Measurements from ENCODE around the gene IL20RB.
A peak's percentile ranks its signal among the peaks of the same experiment; 100 is the strongest.
"Not testable (repeated sequence)": the region's sequence is repeated elsewhere in the genome, so short reads cannot be mapped to it uniquely, and the experiment has no call there.

The IL20RB gene

GRCh38 chr3:136982033-136982432 is 24.2 kb downstream of the IL20RB start:
- FAIRE-seq (no peak), DNase-seq (ENCODE audit: insufficient read length, low spot score) (no peak)

DNA sequence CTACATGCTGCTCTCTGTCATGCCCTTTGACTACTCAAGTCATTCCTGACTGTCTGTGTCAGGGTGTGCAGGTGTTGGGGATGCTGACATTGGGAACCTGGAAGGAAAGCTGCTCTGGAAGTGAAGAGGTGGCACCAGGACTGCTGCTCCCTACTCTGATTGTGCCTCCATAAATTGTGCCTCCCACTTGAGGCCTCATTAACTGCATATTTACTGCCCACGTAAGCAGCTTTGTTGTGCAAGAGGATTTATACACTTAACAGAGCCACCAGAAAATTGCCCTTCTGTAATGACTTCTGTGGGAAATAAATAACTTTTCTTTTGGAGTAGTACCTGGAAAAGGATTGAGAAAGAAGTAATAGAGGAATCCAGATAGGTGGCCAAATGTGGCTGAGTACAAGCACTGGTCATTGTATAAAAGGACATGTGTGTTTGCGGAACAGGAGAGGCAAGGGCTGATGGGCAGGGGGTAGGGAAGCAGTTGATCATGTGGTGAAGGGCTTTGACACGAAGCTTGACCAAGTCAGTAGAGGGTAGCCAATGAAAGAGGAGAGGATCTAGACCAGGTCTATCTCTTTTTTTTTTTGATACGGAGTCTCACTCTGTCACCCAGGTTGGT is 24.8 kb downstream of the IL20RB start:
- FAIRE-seq (no peak), DNase-seq (ENCODE audit: insufficient read length, low spot score) (no peak)

GRCh38 chr3:136984837-136985236 is 27.1 kb downstream of the IL20RB start:
- FAIRE-seq = no peak

GRCh38 chr3:136987398-136987980 is 29.7 kb downstream of the IL20RB start:
- not testable (repeated sequence) for DNase-seq (ENCODE audit: insufficient read length, low spot score); FAIRE-seq

More at GRCh38 chr3:136984837-136985236, 27.1 kb downstream of the IL20RB start:
- no peak for DNase-seq (ENCODE audit: insufficient read length, low spot score)

GRCh38 chr3:136988651-136989050 is 30.9 kb downstream of the IL20RB start:
- FAIRE-seq (no peak), DNase-seq (ENCODE audit: insufficient read length, low spot score) (no peak)

DNA sequence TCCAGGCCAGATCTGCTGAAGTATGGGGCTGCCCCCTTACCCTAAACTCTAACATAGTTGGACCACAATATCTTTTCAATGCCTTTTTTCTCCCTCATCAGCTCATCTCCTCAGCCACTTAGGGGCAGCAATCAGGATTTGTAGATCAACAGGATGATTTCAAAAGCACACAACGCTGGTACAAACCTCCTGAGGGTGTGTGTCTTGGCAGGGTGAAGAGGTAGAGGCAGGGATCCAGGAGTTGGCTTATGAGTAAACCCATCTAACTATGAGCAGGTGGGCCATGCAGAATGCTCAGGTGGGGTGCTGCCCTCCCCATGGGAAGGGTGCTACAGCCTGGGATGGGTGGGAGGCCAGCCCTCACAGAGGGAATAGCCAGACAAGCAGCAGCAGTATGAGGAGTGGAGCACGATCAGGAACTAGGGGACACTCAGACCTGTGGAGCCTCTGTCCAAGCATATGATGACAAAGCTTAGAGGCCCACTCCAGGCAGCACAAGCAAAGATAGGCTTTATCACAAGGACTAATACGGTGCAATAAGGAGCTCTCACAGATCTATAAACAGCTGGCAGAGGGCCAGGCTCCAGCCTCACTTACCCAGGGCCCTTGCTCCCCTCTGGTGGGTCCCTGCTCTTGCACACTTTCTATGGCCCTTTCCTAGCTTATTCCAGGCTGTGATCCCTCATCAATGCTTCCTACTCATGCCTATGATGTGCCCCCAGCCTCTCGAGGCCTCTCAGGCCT is 32.2 kb downstream of the IL20RB start:
- FAIRE-seq = no peak

GRCh38 chr3:136990826-136991225 is 33.0 kb downstream of the IL20RB start:
- FAIRE-seq = no peak
- no peak for DNase-seq (ENCODE audit: insufficient read length, low spot score)

More for the DNA sequence above, 32.2 kb downstream of the IL20RB start:
- DNase-seq (ENCODE audit: insufficient read length, low spot score) = no peak

DNA sequence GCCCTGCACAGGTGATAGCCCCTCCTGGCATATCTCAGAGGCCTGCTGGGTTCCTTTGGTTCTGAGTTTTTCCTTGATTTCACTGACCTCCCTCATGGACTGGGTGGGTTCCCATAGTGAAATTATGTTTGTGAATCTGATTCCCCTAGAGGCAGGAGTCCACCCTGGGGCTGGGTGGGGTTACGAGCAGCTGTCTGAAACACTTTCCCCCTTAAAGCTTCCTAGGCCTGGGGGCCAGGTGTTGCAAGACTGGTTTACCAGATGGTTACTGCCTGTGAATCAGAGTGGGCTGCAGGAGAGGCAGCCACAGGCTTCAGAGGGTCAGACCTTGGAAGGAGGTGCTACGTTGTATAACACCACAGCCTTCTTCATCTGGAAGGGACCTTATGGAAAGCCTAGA is 34.3 kb downstream of the IL20RB start:
- DNase-seq (ENCODE audit: insufficient read length, low spot score) (no peak), FAIRE-seq (no peak)

DNA sequence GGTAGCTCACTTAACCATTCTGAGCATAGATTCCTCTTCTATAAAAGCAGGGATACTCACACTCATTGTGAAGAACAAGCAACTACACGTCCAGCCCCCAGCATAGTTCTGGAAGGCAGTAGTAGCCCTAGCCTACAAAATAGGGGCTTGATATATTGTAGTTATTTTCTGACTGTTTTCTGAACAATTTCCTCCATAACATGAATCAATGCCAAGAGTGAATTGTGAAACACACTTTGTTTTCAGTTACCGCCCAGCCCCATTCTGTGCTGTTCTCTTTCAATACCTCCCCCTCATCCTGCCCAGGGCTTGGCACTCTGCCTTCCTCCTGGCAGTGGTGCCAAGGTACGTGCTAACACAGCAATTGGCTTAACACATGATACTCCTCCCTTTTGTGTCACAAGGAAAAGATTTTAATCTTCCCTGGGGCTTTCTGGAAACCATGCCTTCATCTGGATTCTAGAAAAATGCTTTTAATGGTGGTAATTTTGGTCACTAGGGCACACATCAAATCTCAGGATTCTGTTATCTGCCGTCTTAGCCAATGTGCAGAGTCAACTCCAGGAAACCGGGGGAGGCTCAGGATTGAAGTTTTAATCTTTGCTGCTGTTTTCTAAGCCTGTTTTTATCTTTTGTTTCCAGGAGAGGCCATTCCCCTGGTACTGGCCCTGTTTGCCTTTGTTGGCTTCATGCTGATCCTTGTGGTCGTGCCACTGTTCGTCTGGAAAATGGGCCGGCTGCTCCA is 37.2 kb downstream of the IL20RB start:
- DNase-seq (ENCODE audit: insufficient read length, low spot score) (no peak), FAIRE-seq (no peak)

- FAIRE-seq (no peak), DNase-seq (ENCODE audit: insufficient read length, low spot score) (no peak)
Observed at GRCh38 chr3:136995652-136996051, 37.9 kb downstream of the IL20RB start.

GRCh38 chr3:137000039-137000438 is 42.3 kb downstream of the IL20RB start:
- DNase-seq (ENCODE audit: insufficient read length, low spot score) (no peak), FAIRE-seq (no peak)

DNA sequence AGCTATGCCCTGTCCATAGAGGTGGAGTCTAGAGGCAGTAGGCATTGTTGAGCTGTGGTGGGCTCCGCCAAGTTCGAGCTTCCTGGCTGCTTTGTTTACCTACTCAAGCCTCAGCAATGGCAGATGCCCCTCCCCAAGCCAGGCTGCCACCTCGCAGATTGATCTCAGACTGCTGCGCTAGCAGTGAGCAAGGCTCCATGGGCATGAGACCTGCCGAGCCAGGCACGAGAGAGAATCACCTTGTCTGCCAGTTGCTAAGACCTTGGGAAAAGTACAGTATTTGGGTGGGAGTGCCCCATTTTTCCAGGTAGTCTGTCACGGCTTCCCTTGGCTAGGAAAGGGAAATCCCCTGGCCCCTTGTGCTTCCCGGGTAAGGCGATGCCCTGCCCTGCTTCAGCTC is 49.6 kb downstream of the IL20RB start:
- not testable (repeated sequence) for FAIRE-seq

DNA sequence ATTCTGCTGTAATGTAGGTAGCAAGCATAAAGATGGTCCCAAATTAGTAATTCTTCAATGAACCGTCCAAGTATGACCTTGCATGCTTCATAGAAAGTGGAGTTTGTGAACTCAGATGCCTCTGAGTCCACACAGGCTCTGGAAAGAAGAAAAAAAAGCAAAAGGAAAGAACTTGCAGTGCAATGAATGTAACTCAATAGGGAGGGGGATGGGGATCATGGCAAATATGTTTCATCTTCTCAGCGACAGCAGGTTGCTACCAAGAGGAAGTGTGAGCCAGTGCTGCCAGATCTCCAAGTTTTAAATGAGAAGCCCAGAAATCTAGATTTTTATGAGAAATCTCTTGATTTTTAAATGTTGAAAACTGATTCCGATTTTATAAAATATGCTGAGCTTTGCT is 50.3 kb downstream of the IL20RB start:
- DNase-seq (ENCODE audit: insufficient read length, low spot score) (no peak), FAIRE-seq (no peak)

More for the DNA sequence above, 49.6 kb downstream of the IL20RB start:
- DNase-seq (ENCODE audit: insufficient read length, low spot score) = not testable (repeated sequence)

DNA sequence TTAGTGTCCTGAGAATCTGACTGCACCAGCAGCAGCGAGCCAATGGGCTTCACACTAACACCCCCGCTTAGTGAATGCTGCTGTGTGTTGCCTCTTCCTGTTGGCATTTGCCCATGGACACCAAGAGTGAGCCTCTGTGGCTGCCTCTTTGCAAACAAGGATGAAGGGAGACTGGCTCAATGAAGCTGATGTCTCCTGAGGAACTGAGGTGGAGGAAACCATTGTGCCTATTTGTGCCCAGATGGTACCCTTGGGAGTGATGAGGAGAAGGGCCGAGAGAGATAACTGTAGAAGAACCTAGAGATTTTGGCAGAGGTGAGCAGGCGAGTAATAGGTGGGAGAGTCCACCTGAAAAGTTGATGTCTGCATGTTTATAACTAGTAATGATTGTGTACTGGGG is 51.2 kb downstream of the IL20RB start:
- no peak for FAIRE-seq

DNA sequence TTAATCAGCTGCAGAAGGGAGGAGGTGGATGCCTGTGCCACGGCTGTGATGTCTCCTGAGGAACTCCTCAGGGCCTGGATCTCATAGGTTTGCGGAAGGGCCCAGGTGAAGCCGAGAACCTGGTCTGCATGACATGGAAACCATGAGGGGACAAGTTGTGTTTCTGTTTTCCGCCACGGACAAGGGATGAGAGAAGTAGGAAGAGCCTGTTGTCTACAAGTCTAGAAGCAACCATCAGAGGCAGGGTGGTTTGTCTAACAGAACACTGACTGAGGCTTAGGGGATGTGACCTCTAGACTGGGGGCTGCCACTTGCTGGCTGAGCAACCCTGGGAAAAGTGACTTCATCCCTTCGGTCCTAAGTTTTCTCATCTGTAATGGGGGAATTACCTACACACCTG is 52.4 kb downstream of the IL20RB start:
- no peak for FAIRE-seq

More for the DNA sequence above, 51.2 kb downstream of the IL20RB start:
- no peak for DNase-seq (ENCODE audit: insufficient read length, low spot score)

DNA sequence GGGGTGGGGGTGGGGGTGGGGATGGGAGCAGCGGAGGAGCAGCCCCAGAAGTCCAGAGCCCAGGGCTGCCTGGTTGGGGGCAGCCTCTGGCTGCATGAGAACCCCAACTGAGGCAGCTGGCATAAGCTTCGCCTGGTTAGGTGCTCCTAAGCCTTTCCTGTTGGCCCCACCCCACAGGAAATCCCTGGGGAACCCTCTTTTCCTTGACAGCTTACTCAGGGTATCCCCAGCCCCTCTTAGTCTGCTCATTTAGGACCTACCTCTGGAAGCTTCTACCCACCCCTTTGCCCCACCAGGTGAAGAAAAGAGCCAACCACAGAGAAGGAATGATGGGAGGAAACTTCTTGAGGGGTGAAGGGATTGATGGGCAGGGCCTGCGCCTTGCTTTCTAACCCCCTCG is 53.4 kb downstream of the IL20RB start:
- FAIRE-seq = no peak

More for the DNA sequence above, 52.4 kb downstream of the IL20RB start:
- DNase-seq (ENCODE audit: insufficient read length, low spot score) = no peak

DNA sequence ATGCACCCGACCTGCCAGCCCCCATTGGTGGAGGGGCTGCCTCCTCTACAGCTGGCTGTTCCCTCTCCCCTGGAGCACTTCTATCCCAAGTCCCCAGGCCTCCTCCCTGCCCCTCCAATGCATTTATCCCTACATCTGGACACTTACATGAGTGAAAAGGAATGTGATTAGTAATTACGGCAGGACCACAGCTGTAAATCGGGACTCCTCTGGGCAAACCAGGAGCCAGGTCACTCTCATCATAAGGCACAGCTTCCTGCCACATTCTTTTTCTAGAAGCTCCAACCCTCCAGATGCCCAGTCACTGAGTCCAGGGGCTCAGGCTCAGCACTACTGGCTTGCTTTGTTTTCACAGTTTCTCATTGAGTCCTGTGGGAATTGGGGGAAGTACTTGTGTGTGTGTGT is 54.3 kb downstream of the IL20RB start:
- FAIRE-seq = no peak
- no peak for DNase-seq (ENCODE audit: insufficient read length, low spot score)

More for the DNA sequence above, 53.4 kb downstream of the IL20RB start:
- DNase-seq (ENCODE audit: insufficient read length, low spot score) = no peak

DNA sequence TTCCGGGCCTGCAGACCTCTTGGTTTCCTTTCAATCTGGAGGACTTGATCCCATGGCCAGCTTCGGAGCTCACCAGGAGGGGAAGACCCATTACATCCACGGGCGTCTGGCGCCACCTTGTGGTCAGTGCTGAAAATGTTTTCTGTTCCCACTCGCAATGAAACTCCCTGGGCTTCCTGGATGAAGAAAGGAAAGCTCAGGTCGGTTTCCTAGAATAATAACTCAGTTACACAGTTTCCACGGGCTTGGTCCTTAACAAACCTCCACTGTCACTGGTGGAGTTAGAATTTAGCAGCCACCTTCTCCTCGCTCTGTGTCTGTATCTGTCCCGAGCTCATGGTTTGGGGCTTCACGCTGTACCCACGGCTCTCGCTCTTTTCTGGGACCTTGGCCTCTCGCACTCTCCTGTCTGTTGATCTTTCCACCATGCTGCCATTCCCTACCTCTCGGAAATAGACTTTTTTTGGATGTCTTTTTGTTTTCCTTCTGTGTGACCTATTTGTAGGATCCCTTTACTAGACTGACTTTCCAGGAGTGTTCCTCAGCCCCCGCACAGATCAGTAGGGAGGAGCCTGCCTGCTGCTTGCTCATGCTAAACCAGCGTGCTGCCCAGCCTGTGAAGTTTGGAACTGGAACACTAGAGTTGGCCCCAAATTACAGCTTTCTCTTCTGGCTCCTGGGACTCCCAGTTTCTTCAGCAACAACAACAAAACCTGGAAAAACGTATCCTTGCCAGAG is 56.3 kb downstream of the IL20RB start:
- DNase-seq (ENCODE audit: insufficient read length, low spot score) (peak; percentile 71), FAIRE-seq (peak; percentile 98)

DNA sequence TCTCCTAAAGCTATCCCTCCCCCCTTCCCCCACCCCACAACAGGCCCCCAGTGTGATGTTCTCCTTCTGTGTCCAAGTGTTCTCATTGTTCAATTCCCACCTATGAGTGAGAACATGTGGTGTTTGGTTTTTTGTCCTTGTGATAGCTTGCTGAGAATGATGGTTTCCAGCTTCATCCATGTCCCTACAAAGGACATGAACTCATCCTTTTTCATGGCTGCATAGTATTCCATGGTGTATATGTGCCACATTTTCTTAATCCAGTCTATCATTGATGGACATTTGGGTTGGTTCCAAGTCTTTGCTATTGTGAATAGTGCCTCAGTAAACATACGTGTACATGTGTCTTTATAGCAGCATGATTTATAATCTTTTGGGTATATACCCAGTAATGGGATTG is 59.5 kb downstream of the IL20RB start:
- not testable (repeated sequence) for FAIRE-seq; DNase-seq (ENCODE audit: insufficient read length, low spot score)

DNA sequence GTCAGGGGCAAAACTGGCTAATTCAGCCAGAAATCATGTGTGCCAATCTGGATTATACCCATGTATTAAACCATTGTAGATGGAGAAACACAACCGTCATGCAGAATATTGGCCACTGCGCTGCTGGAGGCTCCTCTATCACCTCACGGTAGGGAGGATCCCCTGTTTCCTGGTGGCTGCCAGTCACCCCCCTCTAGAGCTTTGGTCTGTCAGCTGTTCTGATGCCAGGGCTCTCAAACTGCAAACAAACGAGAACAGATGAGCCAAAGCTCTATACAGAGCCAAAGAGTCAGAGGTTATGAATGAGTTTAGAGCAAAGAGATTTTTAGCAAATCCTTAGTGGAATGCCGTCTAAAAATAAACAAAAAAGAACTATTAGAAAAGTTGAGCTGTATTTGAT is 62.5 kb downstream of the IL20RB start:
- no peak for FAIRE-seq
- DNase-seq (ENCODE audit: insufficient read length, low spot score) = no peak

Data from GM19239 (cell line).